GM12891 (cell line): ENCODE data around the gene AIFM1.

ENCODE experiments used
- DNase-seq: peaks from one replicate; pipeline ENCODE4 v3.0.0; 2011; ENCODE audit warnings: low spot score; ENCODE audit not compliant: insufficient read length
- FAIRE-seq: peaks from 2 replicates; lab custom pipeline; 2011; peaks lifted over from hg19 to GRCh38; lab: Jason Lieb, UNC
- PAX5 ChIP-seq: IDR thresholded peaks from 2 replicates; pipeline ENCODE4 v1.6.1; 2011; ENCODE audit warnings: low read length, moderate library complexity, mild to moderate bottlenecking; ENCODE audit not compliant: insufficient read depth, severe bottlenecking
- POLR2A ChIP-seq: IDR thresholded peaks from 2 replicates; pipeline ENCODE4 v1.6.1; 2011; ENCODE audit warnings: low read depth, low read length, control low read depth
- POLR2AphosphoS5 ChIP-seq: IDR thresholded peaks from 2 replicates; pipeline ENCODE4 v1.6.1; 2011; ENCODE audit warnings: low read depth, low read length, control low read depth
- POU2F2 ChIP-seq: IDR thresholded peaks from 2 replicates; pipeline ENCODE4 v1.6.1; 2011; ENCODE audit warnings: low read depth, mild to moderate bottlenecking, control low read depth, low read length, moderate library complexity
- SPI1 ChIP-seq: IDR thresholded peaks from 2 replicates; pipeline ENCODE4 v1.6.1; 2011; ENCODE audit warnings: low read depth, low read length, control low read depth
- TAF1 ChIP-seq: IDR thresholded peaks from 2 replicates; pipeline ENCODE4 v1.6.1; 2011; ENCODE audit warnings: low read depth, low read length, control low read depth

Gene AIFM1

GRCh38 chrX:130091980-130092522 lies 73.6 kb downstream of the AIFM1 start:
- FAIRE-seq, result peak; percentile 100
- DNase-seq, result peak; percentile 78
- TF ChIP-seq SPI1 (peak; percentile 33; the same call in 1 of the 2 replicates), PAX5 (no peak), POLR2AphosphoS5 (0 out of 2 replicates have a peak, but pooled peaks have one; percentile 56), POLR2A (peak; percentile 67; the same call in 1 of the 2 replicates), POU2F2 (peak; percentile 16; the same call in 1 of the 2 replicates), TAF1 (0 out of 2 replicates have a peak, but pooled peaks have one; percentile 41)

DNA sequence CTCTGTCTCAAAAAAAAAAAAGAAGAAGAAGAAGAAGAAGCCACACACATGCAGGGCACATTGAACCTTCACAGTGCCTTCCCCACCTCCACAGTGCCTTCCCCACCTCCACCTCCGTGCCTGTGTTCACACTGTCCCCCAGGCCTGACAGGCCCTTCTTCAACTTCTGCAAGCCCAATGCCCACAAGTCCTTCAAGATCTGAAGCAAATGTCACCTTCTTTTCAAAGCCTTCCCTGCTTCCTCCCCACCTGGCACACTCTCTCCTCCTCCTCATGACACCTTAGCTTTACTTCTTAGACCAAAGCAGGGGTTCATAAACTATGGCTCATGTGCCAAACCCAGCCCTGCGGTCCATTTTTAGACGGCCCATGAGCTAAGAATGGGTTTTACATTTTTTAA lies 75.3 kb downstream of the AIFM1 start:
- peak; percentile 60 for FAIRE-seq

DNA sequence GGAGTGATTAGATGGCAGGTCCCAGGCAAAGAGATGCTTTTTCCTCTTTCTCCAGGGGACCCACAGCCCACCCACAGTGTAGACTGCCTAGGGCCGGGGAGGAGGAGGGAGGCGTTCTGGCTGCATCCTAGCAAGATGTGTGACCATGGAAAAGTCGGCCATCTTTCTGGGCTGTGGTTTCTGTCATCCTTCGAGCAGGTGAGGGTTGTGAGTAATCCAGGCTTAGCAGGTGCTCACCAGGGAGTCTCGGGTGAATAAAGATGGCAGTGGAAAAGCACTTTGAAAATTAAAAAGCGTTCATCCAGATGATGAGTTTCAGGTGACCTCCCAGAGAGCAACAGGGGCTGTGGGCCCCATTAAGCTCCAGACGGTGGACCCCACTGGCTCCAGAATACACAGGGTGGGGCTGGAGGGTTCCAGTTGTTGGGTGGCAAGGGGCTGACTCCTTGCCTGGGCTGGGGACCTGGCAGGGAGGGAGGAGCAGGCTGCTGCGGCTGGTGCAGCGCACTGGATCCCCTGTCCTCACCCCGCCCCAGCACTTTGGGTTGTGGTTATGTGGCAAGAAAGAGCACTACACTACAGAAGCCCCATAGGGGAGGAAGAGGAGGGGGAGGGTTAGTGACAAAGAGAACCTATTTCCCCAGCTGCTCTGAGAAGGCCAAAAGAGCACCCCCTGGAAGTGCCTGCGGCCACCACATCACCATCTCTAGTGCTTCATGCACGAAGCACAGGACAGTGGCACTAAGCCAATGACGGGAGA lies 79.0 kb downstream of the AIFM1 start:
- DNase-seq, result no peak
- FAIRE-seq, result peak; percentile 91
- TF ChIP-seq TAF1 (0 out of 2 replicates have a peak, but pooled peaks have one; percentile 27), POU2F2 (no peak), POLR2AphosphoS5 (peak; percentile 38; the same call in 1 of the 2 replicates), PAX5 (no peak), SPI1 (0 out of 2 replicates have a peak, but pooled peaks have one; percentile 33), POLR2A (0 out of 2 replicates have a peak, but pooled peaks have one; percentile 20)

More for the DNA sequence above, 75.3 kb downstream of the AIFM1 start:
- TF ChIP-seq POLR2A (no peak), SPI1 (no peak), PAX5 (no peak), POU2F2 (no peak), POLR2AphosphoS5 (no peak), TAF1 (no peak)
- DNase-seq, result no peak

DNA sequence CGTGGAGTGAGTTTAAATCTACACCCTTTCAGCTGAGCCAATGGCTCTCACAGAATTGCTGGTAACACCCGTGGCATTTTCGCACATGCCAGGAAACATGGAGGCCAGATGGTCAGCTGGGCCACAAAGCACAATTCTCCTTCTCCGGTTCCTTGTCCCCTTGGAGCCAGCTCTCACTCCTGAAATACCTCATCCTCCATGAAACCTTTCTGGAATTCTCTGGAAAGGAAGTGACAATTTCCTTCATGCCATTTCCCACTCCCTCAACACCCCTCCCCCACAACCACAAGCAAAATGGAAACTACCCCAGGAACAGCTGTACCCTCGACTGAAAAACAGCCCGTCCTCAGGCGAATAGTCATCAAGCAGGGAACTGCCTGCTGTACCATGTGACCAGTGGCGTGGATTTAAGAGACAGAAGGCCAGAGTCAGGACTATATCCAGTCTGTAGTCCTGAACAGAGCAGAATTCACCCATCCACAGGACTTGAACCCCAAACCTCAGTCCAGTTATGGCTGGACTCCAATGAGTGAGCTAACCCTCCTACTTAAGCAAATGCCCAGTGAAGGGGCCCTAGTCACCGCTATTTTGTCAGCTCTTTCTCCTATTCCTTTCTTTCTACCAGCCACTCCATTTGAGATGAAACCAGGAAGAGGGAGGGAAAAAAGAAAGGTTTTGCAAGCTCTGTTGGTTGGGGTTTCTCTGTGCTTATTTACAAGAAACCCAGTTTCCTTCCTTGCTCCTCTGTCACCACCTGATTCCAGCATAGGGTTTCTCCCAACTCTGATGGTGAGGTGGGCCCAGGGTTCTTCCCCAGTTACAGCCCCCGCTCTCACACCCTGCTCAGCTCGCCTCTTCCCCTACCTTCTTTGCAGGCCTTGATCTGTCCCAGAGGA lies 79.8 kb downstream of the AIFM1 start:
- TF ChIP-seq PAX5, result no peak
- TF ChIP-seq POU2F2, result no peak
- TF ChIP-seq SPI1, result no peak
- TF ChIP-seq TAF1, result no peak
- 0 out of 2 replicates have a peak, but pooled peaks have one; percentile 20 for TF ChIP-seq POLR2AphosphoS5
- FAIRE-seq (peak; percentile 71), DNase-seq (no peak)

DNA sequence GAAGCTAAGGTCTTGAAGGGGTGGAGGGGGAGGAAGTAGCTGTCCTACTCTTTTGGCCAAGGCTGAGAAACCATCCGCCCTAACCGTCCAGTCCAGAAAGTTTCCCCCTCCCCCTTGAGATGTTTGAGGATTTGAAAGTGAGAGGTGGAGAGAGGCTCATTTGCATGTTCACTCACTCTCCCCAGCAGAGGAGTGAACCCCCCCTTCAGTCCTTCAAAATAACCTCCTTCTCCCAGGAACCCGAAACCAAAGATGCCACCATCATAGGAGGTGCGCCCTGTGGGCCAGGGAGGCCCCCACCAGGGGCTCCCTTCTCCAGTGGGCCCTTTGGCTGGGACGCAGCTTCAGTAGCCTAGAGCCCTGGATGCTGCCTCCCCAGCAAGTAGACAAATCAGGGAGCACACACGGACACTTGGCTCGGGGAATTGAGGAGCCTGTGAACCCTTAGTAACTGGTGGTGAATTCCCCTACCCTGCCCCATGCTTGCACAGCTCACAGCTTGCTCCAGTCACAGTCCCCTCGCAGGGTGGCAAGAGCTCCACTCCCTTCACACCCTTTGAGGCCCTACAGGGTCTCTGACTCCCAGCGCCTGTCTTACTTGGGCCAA lies 80.9 kb downstream of the AIFM1 start:
- TF ChIP-seq SPI1, result peak; percentile 79
- no peak for TF ChIP-seq PAX5
- TF ChIP-seq POU2F2, result peak; percentile 97
- peak; percentile 57 for TF ChIP-seq POLR2A
- TF ChIP-seq TAF1, result no peak
- no peak for TF ChIP-seq POLR2AphosphoS5
- DNase-seq (no peak), FAIRE-seq (peak; percentile 89)

DNA sequence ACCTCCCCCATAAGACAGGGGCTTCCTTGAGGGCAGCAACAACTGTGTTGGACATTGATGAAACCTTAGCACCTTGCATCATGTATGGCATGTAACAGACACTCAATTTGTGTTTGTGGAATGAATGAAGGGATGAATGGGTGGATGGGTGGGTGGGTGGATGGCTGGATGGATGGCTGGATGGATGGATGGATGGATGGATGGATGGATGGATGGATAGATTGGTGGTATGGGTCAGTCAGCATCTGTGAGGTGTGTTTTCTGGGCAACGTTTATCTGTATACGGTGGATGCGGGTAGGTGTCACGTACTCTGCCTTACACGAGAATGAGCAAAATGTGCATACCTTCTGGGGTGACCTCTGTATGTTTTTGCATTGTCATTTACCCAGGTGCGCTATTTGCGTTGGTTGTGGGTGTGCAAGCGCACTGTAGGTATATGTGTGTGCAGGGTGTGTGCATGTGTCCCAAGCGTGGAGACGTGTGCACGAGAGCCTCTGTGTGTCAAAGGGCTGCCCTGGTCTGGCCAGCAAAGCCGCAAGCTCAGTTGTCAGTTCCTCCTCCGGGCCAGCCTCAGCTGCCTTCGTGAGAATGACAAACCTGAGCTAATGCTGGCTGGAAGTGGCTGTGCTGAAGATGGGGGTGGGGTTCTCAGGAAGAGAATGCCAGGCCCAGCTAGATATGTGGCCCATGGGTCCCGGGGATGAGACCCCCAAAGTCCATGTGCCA lies 81.8 kb downstream of the AIFM1 start:
- TF ChIP-seq POU2F2, result 0 out of 2 replicates have a peak, but pooled peaks have one; percentile 29
- TF ChIP-seq PAX5, result no peak
- peak; percentile 85 for TF ChIP-seq SPI1
- DNase-seq, result no peak
- FAIRE-seq, result peak; percentile 97

DNA sequence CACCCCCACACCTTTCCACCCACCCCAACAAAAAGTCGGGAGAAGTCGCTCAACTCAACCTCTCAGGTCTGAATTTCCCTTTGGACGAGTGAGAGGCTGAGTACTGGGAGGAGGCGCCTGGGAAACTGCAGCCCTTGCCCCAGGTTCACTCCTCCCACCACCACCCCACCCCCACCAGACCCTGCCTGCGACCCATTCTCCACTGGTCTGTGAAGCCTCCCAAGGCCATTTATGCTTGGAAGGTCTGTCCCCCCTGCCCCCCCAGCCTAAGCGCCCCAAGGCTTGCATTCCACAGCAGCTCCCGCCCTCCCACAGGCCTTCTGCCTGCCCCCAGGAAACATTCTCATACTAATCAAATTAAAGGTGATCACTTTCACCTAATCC lies 82.5 kb downstream of the AIFM1 start:
- DNase-seq (no peak), FAIRE-seq (no peak)
- no peak for TF ChIP-seq TAF1
- TF ChIP-seq POLR2A, result no peak
- TF ChIP-seq PAX5, result no peak
- TF ChIP-seq POLR2AphosphoS5, result no peak
- no peak for TF ChIP-seq POU2F2
- no peak for TF ChIP-seq SPI1

DNA sequence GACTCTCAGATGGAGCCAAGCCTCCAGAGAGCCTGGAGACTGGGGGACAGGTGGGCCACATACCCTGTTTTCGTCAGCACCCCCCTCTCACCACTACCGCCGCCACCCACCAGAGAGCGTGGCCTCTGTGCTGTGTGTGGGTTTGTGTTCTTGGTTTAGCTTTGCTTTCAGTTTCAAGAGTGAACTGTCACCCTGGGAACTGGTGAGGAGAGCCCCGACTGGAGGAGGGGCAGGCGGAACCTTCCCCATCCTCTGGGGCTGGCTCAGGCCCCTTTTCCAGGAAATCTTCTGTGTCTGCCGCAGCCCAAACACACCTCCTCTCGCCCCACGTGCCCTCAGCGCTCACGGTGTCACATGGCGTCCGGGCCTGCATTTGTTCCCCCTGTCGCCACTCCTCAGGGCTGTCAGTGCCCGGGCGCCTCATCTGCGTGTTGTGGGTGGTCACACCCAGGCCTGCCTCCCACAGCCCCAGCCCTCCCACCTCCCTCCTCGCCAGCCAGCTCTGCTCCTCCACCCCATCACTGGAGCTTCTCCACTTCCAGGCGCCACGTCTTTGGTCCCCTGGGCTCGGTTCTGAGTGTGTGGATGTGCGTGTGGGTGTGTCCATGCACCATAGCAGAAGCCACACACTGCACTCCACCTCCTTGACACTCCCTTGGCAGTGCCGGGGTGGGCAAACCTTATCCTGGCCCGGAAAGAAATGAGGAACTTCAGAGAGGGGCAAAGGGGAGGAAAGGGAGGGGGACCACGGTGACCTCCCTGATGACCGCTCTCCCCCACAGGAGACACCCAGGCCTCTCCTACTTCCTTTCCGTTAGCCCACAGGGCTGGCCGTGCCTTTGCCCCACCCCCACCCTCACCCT lies 83.2 kb downstream of the AIFM1 start:
- TF ChIP-seq POU2F2 (no peak), POLR2A (no peak), TAF1 (no peak), PAX5 (no peak), SPI1 (no peak), POLR2AphosphoS5 (no peak)
- FAIRE-seq, result peak; percentile 97
- DNase-seq, result peak; percentile 35
